Retinal pigment epithelial cell (primary cell): ENCODE data around the gene GVQW3.
A peak's percentile ranks its signal among the peaks of the same experiment; 100 is the strongest.

Experiments used
- DNase-seq: peaks from one replicate; pipeline ENCODE4 v3.0.0-alpha.2; 2010; ENCODE audit warnings: low read depth
- H3K4me3 ChIP-seq: 2 replicates; pipeline ENCODE4 v1.5.1; 2011; ENCODE audit warnings: mild to moderate bottlenecking, low read length, control low read depth, moderate library complexity
- TF ChIP-seq, protein P1 (sequence below): conservative IDR thresholded peaks from 2 replicates; pipeline ENCODE4 v1.5.1; 2011; ENCODE audit warnings: low read depth, low read length, control low read depth, inconsistent platforms

The GVQW3 gene

GRCh38 chr11:76415073-76415472, 34.0 kb downstream of the GVQW3 start:
- TF ChIP-seq, protein P1, sequence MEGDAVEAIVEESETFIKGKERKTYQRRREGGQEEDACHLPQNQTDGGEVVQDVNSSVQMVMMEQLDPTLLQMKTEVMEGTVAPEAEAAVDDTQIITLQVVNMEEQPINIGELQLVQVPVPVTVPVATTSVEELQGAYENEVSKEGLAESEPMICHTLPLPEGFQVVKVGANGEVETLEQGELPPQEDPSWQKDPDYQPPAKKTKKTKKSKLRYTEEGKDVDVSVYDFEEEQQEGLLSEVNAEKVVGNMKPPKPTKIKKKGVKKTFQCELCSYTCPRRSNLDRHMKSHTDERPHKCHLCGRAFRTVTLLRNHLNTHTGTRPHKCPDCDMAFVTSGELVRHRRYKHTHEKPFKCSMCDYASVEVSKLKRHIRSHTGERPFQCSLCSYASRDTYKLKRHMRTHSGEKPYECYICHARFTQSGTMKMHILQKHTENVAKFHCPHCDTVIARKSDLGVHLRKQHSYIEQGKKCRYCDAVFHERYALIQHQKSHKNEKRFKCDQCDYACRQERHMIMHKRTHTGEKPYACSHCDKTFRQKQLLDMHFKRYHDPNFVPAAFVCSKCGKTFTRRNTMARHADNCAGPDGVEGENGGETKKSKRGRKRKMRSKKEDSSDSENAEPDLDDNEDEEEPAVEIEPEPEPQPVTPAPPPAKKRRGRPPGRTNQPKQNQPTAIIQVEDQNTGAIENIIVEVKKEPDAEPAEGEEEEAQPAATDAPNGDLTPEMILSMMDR = no peak
- no peak for DNase-seq

DNA sequence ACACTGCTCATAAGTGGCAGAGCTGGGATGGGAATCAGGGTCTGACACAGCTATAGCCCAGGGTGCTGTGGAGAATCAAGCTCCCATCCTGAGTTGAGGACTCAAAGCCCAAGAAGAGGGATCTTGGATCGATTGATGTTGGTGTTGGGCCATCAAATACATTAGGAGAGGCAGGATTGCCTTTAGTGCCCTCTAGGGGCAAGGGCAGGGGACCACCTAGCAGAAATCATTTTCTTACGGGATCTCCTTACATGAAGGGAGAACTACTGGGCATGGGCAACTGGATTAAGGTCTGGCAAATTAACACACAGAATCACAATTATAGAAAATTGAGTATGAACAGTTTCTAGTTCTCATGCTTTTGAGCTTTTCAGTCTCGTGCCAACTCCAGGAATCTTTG, 38.8 kb downstream of the GVQW3 start:
- H3K4me3 ChIP-seq = no peak overlapping the region
- TF ChIP-seq, protein P1 = peak; percentile 61
- DNase-seq = no peak

More at GRCh38 chr11:76415073-76415472, 34.0 kb downstream of the GVQW3 start:
- H3K4me3 ChIP-seq = no peak overlapping the region

- no peak for DNase-seq
- no peak overlapping the region for H3K4me3 ChIP-seq
- TF ChIP-seq, protein P1 = no peak
Measured at GRCh38 chr11:76424379-76424778, 43.3 kb downstream of the GVQW3 start.

GRCh38 chr11:76424891-76425290, 43.8 kb downstream of the GVQW3 start:
- TF ChIP-seq, protein P1 = no peak
- H3K4me3 ChIP-seq = no peak overlapping the region
- DNase-seq = no peak

GRCh38 chr11:76426660-76427059, 45.5 kb downstream of the GVQW3 start:
- TF ChIP-seq, protein P1 = no peak
- DNase-seq = no peak
- H3K4me3 ChIP-seq = no peak overlapping the region

GRCh38 chr11:76436020-76436419, 54.9 kb downstream of the GVQW3 start:
- H3K4me3 ChIP-seq = no peak overlapping the region
- DNase-seq = no peak
- TF ChIP-seq, protein P1 = no peak

- TF ChIP-seq, protein P1 = no peak
- DNase-seq = no peak
- H3K4me3 ChIP-seq = peak overlapping the region; percentile 98
Measured at GRCh38 chr11:76443268-76443980, 62.3 kb downstream of the GVQW3 start.
